ENCODE data around the gene MVK.

The MVK gene

GRCh38 chr12:109638735-109639134 lies 65.1 kb downstream of the MVK start:
- Histone ChIP-seq H3K27ac (no peak overlapping the region), H3K36me3 (no peaks in the 10 kb centered on the region), H3K27me3 (peaks cover 0 to 41% of the 10 kb centered on the region in 2 donors), H3K4me1 (no peaks in the 10 kb centered on the region), H3K9me3 (no peaks in the 10 kb centered on the region), H3K4me3 (no peak overlapping the region)
- TF ChIP-seq CTCF (IDR thresholded peaks at IDR 0.05): no peak
- intact Hi-C loops (cut with DNase I; ENCODE audit: low total_unique reads): no loop called here
- DNase-seq: no peak

GRCh38 chr12:109639151-109639872 lies 65.7 kb downstream of the MVK start:
- no peak for DNase-seq
- Histone ChIP-seq H3K36me3 (no peaks in the 10 kb centered on the region), H3K9me3 (no peaks in the 10 kb centered on the region), H3K27ac (no peak overlapping the region), H3K4me3 (no peak overlapping the region), H3K27me3 (peaks cover 0 to 47% of the 10 kb centered on the region in 2 donors), H3K4me1 (no peaks in the 10 kb centered on the region)
- intact Hi-C loops (cut with DNase I; ENCODE audit: low total_unique reads): no loop called here
- TF ChIP-seq CTCF (IDR thresholded peaks at IDR 0.05): no peak

GRCh38 chr12:109640961-109641360 lies 67.4 kb downstream of the MVK start:
- intact Hi-C loops (cut with DNase I; ENCODE audit: low total_unique reads): no loop called here
- H3K4me3 ChIP-seq: no peak overlapping the region
- no peaks in the 10 kb centered on the region for H3K4me1 ChIP-seq
- no peaks in the 10 kb centered on the region for H3K36me3 ChIP-seq
- H3K27me3 ChIP-seq: peaks cover 0 to 62% of the 10 kb centered on the region in 2 donors
- H3K27ac ChIP-seq: no peak overlapping the region
- no peak for DNase-seq
- TF ChIP-seq CTCF (IDR thresholded peaks at IDR 0.05): no peak
- no peaks in the 10 kb centered on the region for H3K9me3 ChIP-seq

- Histone ChIP-seq H3K27ac (no peak overlapping the region), H3K9me3 (no peaks in the 10 kb centered on the region), H3K27me3 (peaks cover 0 to 67% of the 10 kb centered on the region in 2 donors), H3K36me3 (no peaks in the 10 kb centered on the region), H3K4me3 (no peak overlapping the region), H3K4me1 (no peaks in the 10 kb centered on the region)
- intact Hi-C loops (cut with DNase I; ENCODE audit: low total_unique reads): no loop called here
- no peak for TF ChIP-seq CTCF (IDR thresholded peaks at IDR 0.05)
- no peak for DNase-seq
Measured at GRCh38 chr12:109641422-109641821, 67.8 kb downstream of the MVK start.

- intact Hi-C loops (cut with DNase I; ENCODE audit: low total_unique reads): no loop called here
- H3K4me3 ChIP-seq: no peak overlapping the region
- TF ChIP-seq CTCF (IDR thresholded peaks at IDR 0.05): no peak
- peaks cover 0 to 74% of the 10 kb centered on the region in 2 donors for H3K27me3 ChIP-seq
- no peaks in the 10 kb centered on the region for H3K4me1 ChIP-seq
- no peak for DNase-seq
- H3K9me3 ChIP-seq: no peaks in the 10 kb centered on the region
- H3K36me3 ChIP-seq: no peaks in the 10 kb centered on the region
- no peak overlapping the region for H3K27ac ChIP-seq
Measured at GRCh38 chr12:109642506-109643132, 69.0 kb downstream of the MVK start.

Measured in tibial artery (tissue), 4 donors.